ENCODE data around the gene KASH5. TPM values are rescaled to one million over a fixed set of nuclear protein-coding genes. Genes with fewer than 3 reads are reported as not detected.

Gene KASH5
- total RNA-seq, 1 experiment from 2014 or later = not detected

DNA sequence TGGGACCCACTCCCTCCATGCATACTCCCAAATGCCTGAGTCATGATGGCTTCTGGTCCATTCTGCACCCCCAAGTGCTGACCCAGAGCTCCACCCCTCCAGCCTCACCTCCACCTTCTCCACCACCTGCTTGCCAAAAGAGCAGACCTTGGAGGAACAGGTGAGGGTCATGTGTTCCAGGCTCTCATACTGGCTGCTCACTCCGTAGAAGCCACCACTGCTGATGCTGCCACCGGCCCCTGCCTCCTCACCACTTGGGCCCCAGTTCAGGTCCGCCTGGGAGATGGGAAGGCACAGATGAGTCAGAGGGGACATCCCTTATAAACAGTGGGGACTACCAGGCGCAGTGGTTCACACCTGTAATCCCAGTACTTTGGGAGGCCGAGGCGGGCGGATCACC is 44.9 kb upstream of the KASH5 start:
- H3K56ac ChIP-seq (ENCODE audit: insufficient read length, low read depth, low read length) = no peak overlapping the region
- no peak overlapping the region for H4K8ac ChIP-seq (replicated peaks; ENCODE audit: insufficient read length, low read depth, low read length)
- H2BK5ac ChIP-seq (ENCODE audit: insufficient read length, low read length) = no peak overlapping the region
- H3K23me2 ChIP-seq (ENCODE audit: insufficient read length, low read depth, low read length, poor library complexity, severe bottlenecking) = peaks cover 6% of the 10 kb centered on the region
- no peaks in the 10 kb centered on the region for H3K27me3 ChIP-seq (ENCODE audit: insufficient read depth, low read length)
- no peak overlapping the region for H2BK12ac ChIP-seq (ENCODE audit: insufficient read length, low read depth, low read length)
- H4K20me1 ChIP-seq (ENCODE audit: control insufficient read depth, insufficient read depth, insufficient read length) = no peaks in the 10 kb centered on the region
- no peaks in the 10 kb centered on the region for H3K79me1 ChIP-seq (ENCODE audit: insufficient read depth, low read depth, low read length, poor library complexity, severe bottlenecking)
- Mint-ChIP-seq H3K4me1 (peaks cover 14 to 19% of the 10 kb centered on the region in 2 experiments), H3K9me3 (peaks cover 0 to 3% of the 10 kb centered on the region in 2 experiments; a peak in 2 of 5 replicates), H3K27me3 (ENCODE audit: low read depth) (peaks cover 6% of the 10 kb centered on the region), H3K4me3 (no peak overlapping the region), H3K27ac (0 out of 7 replicates have a peak overlapping the region, but pooled peaks of 1 of the 3 experiments have one; percentile 5), H3K36me3 (ENCODE audit: insufficient read depth in 1 of 3, low read depth in 3 of 3) (peaks cover 55 to 82% (median 80%) of the 10 kb centered on the region in 3 experiments)
- H3K79me2 ChIP-seq (ENCODE audit: insufficient read depth, low read length) = no peaks in the 10 kb centered on the region
- no peak overlapping the region for H4K5ac ChIP-seq (ENCODE audit: insufficient read length, low read depth, low read length)
- H3K14ac ChIP-seq (ENCODE audit: insufficient read depth, low read length) = no peak overlapping the region
- H3K9ac ChIP-seq (ENCODE audit: extremely low read depth, insufficient read length, low read length) = no peak overlapping the region
- DNase-seq = no peak
- H3K23ac ChIP-seq (ENCODE audit: insufficient read length, low read depth, low read length) = no peak overlapping the region
- H3K9me3 ChIP-seq (ENCODE audit: control insufficient read depth, low read depth, low read length) = no peaks in the 10 kb centered on the region
- H2BK120ac ChIP-seq (ENCODE audit: low read depth, low read length, poor library complexity, severe bottlenecking) = no peak overlapping the region
- H3K4ac ChIP-seq (ENCODE audit: low read depth, low read length) = no peak overlapping the region
- no peak overlapping the region for H4K91ac ChIP-seq (ENCODE audit: insufficient read length, low read depth, low read length)
- no peak overlapping the region for H3K18ac ChIP-seq (ENCODE audit: insufficient read length, low read depth, low read length)
- TF ChIP-seq, protein P1, sequence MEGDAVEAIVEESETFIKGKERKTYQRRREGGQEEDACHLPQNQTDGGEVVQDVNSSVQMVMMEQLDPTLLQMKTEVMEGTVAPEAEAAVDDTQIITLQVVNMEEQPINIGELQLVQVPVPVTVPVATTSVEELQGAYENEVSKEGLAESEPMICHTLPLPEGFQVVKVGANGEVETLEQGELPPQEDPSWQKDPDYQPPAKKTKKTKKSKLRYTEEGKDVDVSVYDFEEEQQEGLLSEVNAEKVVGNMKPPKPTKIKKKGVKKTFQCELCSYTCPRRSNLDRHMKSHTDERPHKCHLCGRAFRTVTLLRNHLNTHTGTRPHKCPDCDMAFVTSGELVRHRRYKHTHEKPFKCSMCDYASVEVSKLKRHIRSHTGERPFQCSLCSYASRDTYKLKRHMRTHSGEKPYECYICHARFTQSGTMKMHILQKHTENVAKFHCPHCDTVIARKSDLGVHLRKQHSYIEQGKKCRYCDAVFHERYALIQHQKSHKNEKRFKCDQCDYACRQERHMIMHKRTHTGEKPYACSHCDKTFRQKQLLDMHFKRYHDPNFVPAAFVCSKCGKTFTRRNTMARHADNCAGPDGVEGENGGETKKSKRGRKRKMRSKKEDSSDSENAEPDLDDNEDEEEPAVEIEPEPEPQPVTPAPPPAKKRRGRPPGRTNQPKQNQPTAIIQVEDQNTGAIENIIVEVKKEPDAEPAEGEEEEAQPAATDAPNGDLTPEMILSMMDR (conservative IDR thresholded peaks at IDR 0.05) = no peak
- H3K27ac ChIP-seq (ENCODE audit: insufficient read length, low read depth, low read length) = no peak overlapping the region
- H2AK5ac ChIP-seq (ENCODE audit: insufficient read length, low read length) = no peak overlapping the region
- no peak overlapping the region for H3K4me2 ChIP-seq (ENCODE audit: insufficient read depth, insufficient read length, low read length)
- H3T11ph ChIP-seq (ENCODE audit: low read length) = no peak overlapping the region
- no peak overlapping the region for H2AFZ ChIP-seq (ENCODE audit: low read length)
- no CpG with 5 or more reads among the region's 7 CpGs for WGBS (ENCODE audit: extremely low coverage, insufficient read length, low lambda C conversion rate)
- no peak overlapping the region for H2BK20ac ChIP-seq (ENCODE audit: low read depth, low read length, poor library complexity, severe bottlenecking)
- no peak overlapping the region for H2BK15ac ChIP-seq (ENCODE audit: low read depth, low read length)
- H3K4me1 ChIP-seq (ENCODE audit: insufficient read depth, low read length) = no peaks in the 10 kb centered on the region
